ENCODE data around the gene DEPP1. TPM values are rescaled to one million over a fixed set of nuclear protein-coding genes. Genes with fewer than 3 reads are reported as not detected.
A peak's percentile ranks its signal among the peaks of the same experiment; 100 is the strongest.

Gene DEPP1
- total RNA-seq, 2 experiments from 2014 or later = 0.28 to 0.34 TPM

GRCh38 chr10:44969854-44970253 is 8.8 kb downstream of the DEPP1 start:
- intact Hi-C loops (cut with DNase I, micrococcal nuclease) = no loop called here
- peaks cover 36% of the 10 kb centered on the region for H3K4me1 Mint-ChIP-seq
- H3K4me3 Mint-ChIP-seq = no peak overlapping the region
- CTCF ChIA-PET = no interaction called here
- H3K27me3 Mint-ChIP-seq = no peaks in the 10 kb centered on the region
- no peak for ATAC-seq
- POLR2A ChIA-PET = no interaction called here
- H3K36me3 Mint-ChIP-seq (ENCODE audit: low read depth) = no peaks in the 10 kb centered on the region
- no peak overlapping the region for H3K27ac Mint-ChIP-seq
- no peaks in the 10 kb centered on the region for H3K9me3 Mint-ChIP-seq (ENCODE audit: low read depth)
- no peak for DNase-seq

GRCh38 chr10:44968500-44969400 is 9.9 kb downstream of the DEPP1 start:
- Mint-ChIP-seq H3K27ac (peak overlapping the region; percentile 38), H3K4me1 (peaks cover 35% of the 10 kb centered on the region), H3K9me3 (ENCODE audit: low read depth) (no peaks in the 10 kb centered on the region), H3K36me3 (ENCODE audit: low read depth) (no peaks in the 10 kb centered on the region), H3K27me3 (no peaks in the 10 kb centered on the region), H3K4me3 (no peak overlapping the region)
- POLR2A ChIA-PET = interaction anchor here (0.6 kb wide), 1 partner anchor 26 kb away, joined by 17 read pairs; no protein-coding TSS in a partner anchor
- DNase-seq (peak; percentile 45), ATAC-seq (peak; percentile 45)
- CTCF ChIA-PET = interaction anchor here (1.1 to 1.2 kb wide), 2 partner anchors 36 to 40 kb away, joined by 5 to 6 read pairs; no protein-coding TSS in a partner anchor
- intact Hi-C loops (cut with DNase I, micrococcal nuclease) = no loop called here

- H3K36me3 Mint-ChIP-seq (ENCODE audit: low read depth) = no peaks in the 10 kb centered on the region
- no peak overlapping the region for H3K4me3 Mint-ChIP-seq
- ChIA-PET POLR2A (no interaction called here), CTCF (interaction anchor here (0.8 to 1.2 kb wide), 3 partner anchors 21 to 39 kb away, joined by 3 to 6 read pairs (median 5); no protein-coding TSS in a partner anchor)
- no peaks in the 10 kb centered on the region for H3K27me3 Mint-ChIP-seq
- intact Hi-C loops (cut with DNase I, micrococcal nuclease) = no loop called here
- peak; percentile 52 for ATAC-seq
- DNase-seq = peak; percentile 30
- no peaks in the 10 kb centered on the region for H3K9me3 Mint-ChIP-seq (ENCODE audit: low read depth)
- no peak overlapping the region for H3K27ac Mint-ChIP-seq
- peaks cover 31% of the 10 kb centered on the region for H3K4me1 Mint-ChIP-seq
Observed at GRCh38 chr10:44968091-44968490, 10.5 kb downstream of the DEPP1 start.

GRCh38 chr10:44967616-44968015 is 11.0 kb downstream of the DEPP1 start:
- Mint-ChIP-seq H3K27me3 (no peaks in the 10 kb centered on the region), H3K9me3 (ENCODE audit: low read depth) (no peaks in the 10 kb centered on the region), H3K4me3 (no peak overlapping the region), H3K4me1 (peaks cover 31% of the 10 kb centered on the region), H3K27ac (no peak overlapping the region), H3K36me3 (ENCODE audit: low read depth) (no peaks in the 10 kb centered on the region)
- intact Hi-C loops (cut with DNase I, micrococcal nuclease) = no loop called here
- DNase-seq (no peak), ATAC-seq (no peak)
- POLR2A ChIA-PET = no interaction called here
- CTCF ChIA-PET = interaction anchor here (0.8 to 1.2 kb wide), 3 partner anchors 21 to 38 kb away, joined by 3 to 6 read pairs (median 5); no protein-coding TSS in a partner anchor

GRCh38 chr10:44966816-44967509 is 11.6 kb downstream of the DEPP1 start:
- ATAC-seq = no peak
- no peak for DNase-seq
- ChIA-PET CTCF (interaction anchor here (0.7 to 2.0 kb wide), 4 partner anchors 9 to 1092 kb away, joined by 3 to 6 read pairs (median 3); no protein-coding TSS in a partner anchor), POLR2A (no interaction called here)
- H3K27me3 Mint-ChIP-seq = no peaks in the 10 kb centered on the region
- H3K4me1 Mint-ChIP-seq = peaks cover 31% of the 10 kb centered on the region
- no peak overlapping the region for H3K4me3 Mint-ChIP-seq
- intact Hi-C loops (cut with DNase I, micrococcal nuclease) = no loop called here
- no peaks in the 10 kb centered on the region for H3K36me3 Mint-ChIP-seq (ENCODE audit: low read depth)
- no peak overlapping the region for H3K27ac Mint-ChIP-seq
- no peaks in the 10 kb centered on the region for H3K9me3 Mint-ChIP-seq (ENCODE audit: low read depth)

GRCh38 chr10:44966129-44966815 is 12.3 kb downstream of the DEPP1 start:
- Mint-ChIP-seq H3K36me3 (ENCODE audit: low read depth) (no peaks in the 10 kb centered on the region), H3K9me3 (ENCODE audit: low read depth) (no peaks in the 10 kb centered on the region), H3K27ac (no peak overlapping the region), H3K4me3 (no peak overlapping the region), H3K27me3 (no peaks in the 10 kb centered on the region), H3K4me1 (peaks cover 31% of the 10 kb centered on the region)
- ChIA-PET CTCF (interaction anchor here (0.7 to 2.0 kb wide), 5 partner anchors 9 to 1091 kb away, joined by 3 to 6 read pairs (median 3); no protein-coding TSS in a partner anchor), POLR2A (no interaction called here)
- DNase-seq (no peak), ATAC-seq (peak; percentile 4)
- intact Hi-C loops (cut with DNase I, micrococcal nuclease) = no loop called here

- intact Hi-C loops (cut with DNase I, micrococcal nuclease) = no loop called here
- Mint-ChIP-seq H3K27ac (peak overlapping the region; percentile 29), H3K4me3 (no peak overlapping the region), H3K9me3 (ENCODE audit: low read depth) (no peaks in the 10 kb centered on the region), H3K4me1 (peaks cover 31% of the 10 kb centered on the region), H3K36me3 (ENCODE audit: low read depth) (no peaks in the 10 kb centered on the region), H3K27me3 (no peaks in the 10 kb centered on the region)
- POLR2A ChIA-PET = no interaction called here
- DNase-seq (no peak), ATAC-seq (peak; percentile 45)
- CTCF ChIA-PET = interaction anchor here (0.8 to 2.0 kb wide), 4 partner anchors 8 to 34 kb away, joined by 3 to 6 read pairs (median 3); no protein-coding TSS in a partner anchor
Observed at GRCh38 chr10:44965651-44966097, 12.9 kb downstream of the DEPP1 start.

GRCh38 chr10:44965104-44965503 is 13.5 kb downstream of the DEPP1 start:
- H3K27me3 Mint-ChIP-seq = no peaks in the 10 kb centered on the region
- no peak for ATAC-seq
- no peak overlapping the region for H3K27ac Mint-ChIP-seq
- peaks cover 33% of the 10 kb centered on the region for H3K4me1 Mint-ChIP-seq
- no peak overlapping the region for H3K4me3 Mint-ChIP-seq
- intact Hi-C loops (cut with DNase I, micrococcal nuclease) = no loop called here
- CTCF ChIA-PET = interaction anchor here (0.8 to 2.0 kb wide), 2 partner anchors 8 to 32 kb away, joined by 3 to 6 read pairs; no protein-coding TSS in a partner anchor
- H3K36me3 Mint-ChIP-seq (ENCODE audit: low read depth) = no peaks in the 10 kb centered on the region
- POLR2A ChIA-PET = no interaction called here
- DNase-seq = no peak
- no peaks in the 10 kb centered on the region for H3K9me3 Mint-ChIP-seq (ENCODE audit: low read depth)

- H3K9me3 Mint-ChIP-seq (ENCODE audit: low read depth) = no peaks in the 10 kb centered on the region
- H3K27ac Mint-ChIP-seq = no peak overlapping the region
- ATAC-seq = no peak
- ChIA-PET POLR2A (no interaction called here), CTCF (interaction anchor here (0.7 to 1.0 kb wide), 3 partner anchors 26 to 65 kb away, joined by 3 to 4 read pairs (median 3); no protein-coding TSS in a partner anchor)
- H3K4me1 Mint-ChIP-seq = peaks cover 31% of the 10 kb centered on the region
- no peaks in the 10 kb centered on the region for H3K36me3 Mint-ChIP-seq (ENCODE audit: low read depth)
- H3K27me3 Mint-ChIP-seq = no peaks in the 10 kb centered on the region
- H3K4me3 Mint-ChIP-seq = no peak overlapping the region
- DNase-seq = no peak
- intact Hi-C loops (cut with DNase I, micrococcal nuclease) = no loop called here
Observed at GRCh38 chr10:44963772-44964633, 14.6 kb downstream of the DEPP1 start.

GRCh38 chr10:44962870-44963738 is 15.5 kb downstream of the DEPP1 start:
- ATAC-seq (no peak), DNase-seq (no peak)
- Mint-ChIP-seq H3K27me3 (no peaks in the 10 kb centered on the region), H3K9me3 (ENCODE audit: low read depth) (no peaks in the 10 kb centered on the region), H3K4me3 (no peak overlapping the region), H3K4me1 (peaks cover 31% of the 10 kb centered on the region), H3K36me3 (ENCODE audit: low read depth) (no peaks in the 10 kb centered on the region), H3K27ac (no peak overlapping the region)
- intact Hi-C loops (cut with DNase I, micrococcal nuclease) = no loop called here
- ChIA-PET CTCF (interaction anchor here (0.7 to 2.3 kb wide), 4 partner anchors 27 to 64 kb away, joined by 3 to 7 read pairs (median 4); no protein-coding TSS in a partner anchor), POLR2A (no interaction called here)
